ENCODE results near the gene MOK.
A peak's percentile ranks its signal among the peaks of the same experiment; 100 is the strongest.
"Not testable (repeated sequence)": the region's sequence is repeated elsewhere in the genome, so short reads cannot be mapped to it uniquely, and the experiment has no call there.

The MOK gene, protein sequence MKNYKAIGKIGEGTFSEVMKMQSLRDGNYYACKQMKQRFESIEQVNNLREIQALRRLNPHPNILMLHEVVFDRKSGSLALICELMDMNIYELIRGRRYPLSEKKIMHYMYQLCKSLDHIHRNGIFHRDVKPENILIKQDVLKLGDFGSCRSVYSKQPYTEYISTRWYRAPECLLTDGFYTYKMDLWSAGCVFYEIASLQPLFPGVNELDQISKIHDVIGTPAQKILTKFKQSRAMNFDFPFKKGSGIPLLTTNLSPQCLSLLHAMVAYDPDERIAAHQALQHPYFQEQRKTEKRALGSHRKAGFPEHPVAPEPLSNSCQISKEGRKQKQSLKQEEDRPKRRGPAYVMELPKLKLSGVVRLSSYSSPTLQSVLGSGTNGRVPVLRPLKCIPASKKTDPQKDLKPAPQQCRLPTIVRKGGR

DNA sequence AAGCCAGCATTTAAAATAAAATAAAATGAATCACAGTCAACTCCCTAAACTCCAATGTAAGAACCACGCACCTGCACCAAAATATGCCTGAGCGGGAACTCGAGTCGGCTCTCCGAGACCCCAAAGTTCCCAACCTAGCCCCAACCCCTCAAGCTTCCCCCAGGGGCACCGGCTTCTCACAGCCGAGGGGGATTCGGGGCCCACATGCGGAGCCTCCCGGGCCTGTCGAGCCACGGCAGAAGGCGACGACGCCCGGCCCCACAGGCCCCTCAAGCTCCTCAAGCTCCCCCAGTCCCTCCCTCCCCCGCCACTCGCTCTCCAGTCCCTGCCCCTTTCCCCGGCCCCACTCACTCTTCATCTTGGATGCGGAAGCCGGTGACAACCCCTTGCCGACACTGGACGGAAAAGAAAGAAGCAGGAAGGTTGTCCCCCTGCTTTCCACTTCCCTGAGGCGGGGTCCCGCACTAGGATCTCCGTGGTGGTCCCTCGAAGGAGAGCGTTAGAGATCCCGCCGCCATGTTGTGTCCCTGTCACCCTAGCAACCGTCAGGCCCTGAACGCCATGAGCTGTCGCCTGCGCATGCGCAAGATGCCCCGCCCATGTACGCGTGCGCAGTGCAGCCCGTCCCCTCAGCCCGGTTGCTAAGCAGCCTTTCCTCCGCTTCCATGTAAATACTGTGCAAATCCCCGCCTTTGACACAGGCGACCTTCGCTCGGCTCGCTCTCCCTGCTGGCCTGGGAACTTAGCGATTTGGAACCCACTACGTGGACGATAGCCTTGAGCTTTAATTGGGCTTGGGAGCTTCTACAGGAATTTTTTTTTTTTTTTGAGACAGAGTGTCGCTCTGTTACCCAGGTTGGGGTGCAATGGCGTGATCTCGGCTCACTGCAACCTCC, at the start of gene MOK:
Gene MOK, minus strand, starts transcription at position 554 of the 896 bp plus-strand sequence. Its CDS starts 196 bp downstream, at position 358.
- peak; percentile 96 for DNase-seq

DNA sequence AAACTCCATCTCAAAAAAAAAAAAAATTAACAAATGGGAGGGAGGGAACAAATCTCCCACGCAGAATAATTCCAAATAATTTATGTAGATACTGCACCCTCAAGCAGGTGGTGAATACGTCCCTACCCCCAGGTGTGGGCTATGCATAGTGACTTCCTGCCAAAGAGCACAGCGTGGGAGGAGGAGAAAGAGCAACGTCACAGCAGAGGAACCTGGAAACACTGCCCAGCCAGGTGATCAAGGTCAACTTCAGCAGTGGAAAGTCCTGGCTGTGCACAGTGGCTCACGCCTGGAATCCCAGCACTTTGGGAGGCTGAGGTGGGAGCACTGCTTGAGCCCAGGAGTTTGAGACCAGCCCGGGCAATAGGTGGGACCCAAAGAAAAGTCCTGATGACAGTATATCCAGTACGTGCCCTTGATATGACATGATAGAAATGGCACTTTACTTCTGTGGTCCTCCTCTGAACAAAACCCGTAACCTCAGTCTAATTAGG, 48.2 kb upstream of the MOK start:
- no peak for DNase-seq

DNA sequence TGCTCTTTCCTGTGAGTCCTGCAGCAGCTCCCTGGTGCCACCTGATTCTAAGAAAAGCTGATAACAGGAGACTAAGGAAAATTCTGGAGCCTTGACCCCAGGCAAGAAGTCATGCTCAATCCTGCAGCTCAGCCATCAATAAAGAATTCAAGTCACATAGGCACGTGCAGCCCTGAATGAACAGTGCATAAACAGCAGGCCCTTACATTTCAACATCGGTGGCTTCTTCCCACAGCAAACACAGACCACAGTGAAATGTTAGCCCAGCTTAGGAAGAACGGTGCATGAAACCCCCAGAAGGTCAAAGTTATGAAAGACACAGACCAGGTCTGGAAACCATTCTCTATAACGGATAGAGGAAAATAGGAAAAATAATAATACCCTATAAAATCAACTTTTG, 47.2 kb upstream of the MOK start:
- DNase-seq = no peak

DNA sequence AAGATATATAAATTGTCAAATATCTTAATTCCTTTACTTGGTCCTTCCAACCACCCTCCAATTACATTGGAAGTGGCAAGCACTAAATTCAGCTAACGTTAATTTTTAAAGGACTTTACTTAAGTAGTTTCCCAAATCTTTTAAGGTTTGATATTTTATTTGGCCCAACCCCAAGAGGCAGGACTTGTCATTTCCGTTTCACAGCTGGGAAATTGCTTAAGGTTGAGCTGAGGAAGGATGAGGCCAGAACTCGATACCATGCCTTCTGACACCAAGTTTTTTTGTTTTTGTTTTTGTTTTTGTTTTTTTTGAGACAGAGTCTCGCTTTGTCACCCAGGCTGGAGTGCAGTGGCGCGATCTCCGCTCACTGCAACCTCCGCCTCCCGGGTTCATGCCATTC, 46.6 kb upstream of the MOK start:
- not testable (repeated sequence) for DNase-seq

DNA sequence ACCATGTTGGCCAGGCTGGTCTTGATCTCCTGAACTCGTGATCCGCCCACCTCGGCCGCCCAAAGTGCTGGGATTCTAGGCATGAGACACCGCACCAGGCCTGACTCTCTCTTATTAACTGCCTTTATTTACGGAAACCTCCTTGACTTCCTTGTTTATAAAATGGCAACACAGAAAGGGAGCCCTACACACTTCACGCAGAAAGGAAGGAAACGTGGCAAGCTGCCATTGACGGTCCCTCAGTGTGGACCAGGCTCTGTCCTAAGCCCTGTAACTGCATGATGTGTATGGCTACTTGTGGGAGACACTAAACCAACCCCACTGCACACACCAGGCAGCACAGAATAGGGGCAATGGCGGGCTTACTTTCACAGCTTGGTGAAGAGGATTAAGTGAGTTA, 46.1 kb upstream of the MOK start:
- DNase-seq = no peak

DNA sequence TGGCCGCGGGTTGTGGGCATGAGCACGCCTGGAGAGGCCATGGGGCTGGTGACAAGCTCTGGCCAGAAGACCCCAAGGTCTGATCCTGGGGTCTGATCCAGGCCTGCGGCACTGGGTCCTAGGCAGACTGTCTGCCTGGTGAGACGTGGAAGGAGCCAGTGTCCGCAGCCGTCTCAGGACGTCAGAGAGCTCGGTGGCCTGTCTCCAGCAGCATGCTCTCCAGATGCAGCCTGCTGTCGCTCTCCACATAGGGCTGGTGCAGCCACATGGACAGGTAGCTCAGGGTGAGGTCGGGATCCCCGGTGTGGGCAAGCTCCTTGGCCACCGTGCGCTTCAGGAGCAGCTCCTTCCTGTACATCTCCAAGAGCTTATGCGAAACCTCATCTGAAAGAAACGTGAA, 43.4 kb upstream of the MOK start:
- DNase-seq = no peak

DNA sequence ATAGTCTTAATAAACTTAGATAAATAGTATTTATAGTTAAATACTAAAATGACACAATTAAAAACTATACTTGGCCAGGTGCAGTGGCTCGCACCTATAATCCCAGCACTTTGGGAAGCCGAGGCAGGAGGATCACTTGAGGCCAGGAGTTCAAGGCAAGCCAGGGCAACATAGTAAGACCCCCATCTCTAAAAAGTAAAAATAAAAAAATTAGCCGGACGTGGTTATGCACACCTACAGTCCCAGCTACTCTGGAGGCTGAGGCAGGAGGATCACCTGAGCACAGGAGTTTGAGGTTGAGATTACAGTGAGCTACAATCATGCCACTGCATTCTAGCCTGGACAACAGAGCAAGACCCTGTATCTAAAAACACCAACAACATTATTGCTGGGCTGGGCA, 41.7 kb upstream of the MOK start:
- no peak for DNase-seq

DNA sequence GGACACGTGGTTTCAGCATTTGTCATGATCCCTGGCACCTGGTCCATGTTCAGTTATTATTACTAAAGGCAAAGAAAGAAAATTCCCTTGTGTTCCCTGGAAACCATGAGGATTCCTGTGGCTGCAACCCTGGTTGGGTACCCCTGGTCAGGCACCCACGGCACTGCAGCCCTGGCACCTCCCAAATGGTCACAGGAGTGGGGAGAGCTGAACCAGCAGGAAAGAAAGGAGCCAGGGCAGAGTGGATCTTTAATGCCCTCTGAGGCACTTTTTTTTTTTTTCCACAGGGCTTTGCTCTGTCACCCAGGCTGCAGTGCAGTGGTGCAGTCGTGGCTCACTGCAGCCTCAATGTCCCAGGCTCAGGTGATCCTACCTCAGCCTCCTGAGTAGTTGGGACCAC, 40.3 kb upstream of the MOK start:
- no peak for DNase-seq

DNA sequence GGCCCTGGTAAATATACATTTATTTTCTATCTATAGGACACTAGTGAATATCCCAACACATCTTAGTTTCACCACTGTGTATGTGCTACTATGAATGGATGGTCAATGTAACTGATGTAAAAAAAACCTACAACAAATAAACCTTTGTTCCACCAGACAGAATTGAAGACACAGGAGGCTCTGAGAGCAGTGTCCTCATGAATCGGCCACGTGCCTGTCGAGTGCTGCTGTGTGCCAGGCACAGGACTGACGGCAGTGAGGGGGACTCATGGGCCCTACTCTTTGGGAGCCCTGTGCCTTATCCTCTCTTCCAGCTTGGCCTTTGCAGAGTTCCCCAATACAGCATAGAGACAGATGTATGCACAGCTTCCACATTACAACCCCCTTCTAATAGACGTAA, 39.5 kb upstream of the MOK start:
- no peak for DNase-seq

DNA sequence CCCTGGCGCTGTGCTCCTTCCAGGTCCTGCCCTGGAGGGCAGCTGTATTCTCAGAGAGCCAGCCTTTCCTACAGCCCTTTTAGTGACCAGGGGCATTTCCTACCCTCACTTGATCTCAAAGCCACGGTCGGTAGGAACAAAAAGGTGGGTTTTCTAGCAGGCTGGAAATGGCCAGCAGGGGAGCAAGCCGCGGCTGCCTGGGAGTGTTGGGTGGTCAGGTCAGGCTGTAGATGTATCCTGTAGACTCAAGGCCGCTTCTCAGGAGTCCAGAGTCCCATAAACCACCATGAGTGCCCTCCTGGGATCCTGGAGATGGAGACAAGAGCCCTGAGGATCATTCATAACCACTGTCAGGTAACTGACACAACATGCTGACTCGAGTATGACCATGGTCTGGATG, 39.1 kb upstream of the MOK start:
- no peak for DNase-seq

DNA sequence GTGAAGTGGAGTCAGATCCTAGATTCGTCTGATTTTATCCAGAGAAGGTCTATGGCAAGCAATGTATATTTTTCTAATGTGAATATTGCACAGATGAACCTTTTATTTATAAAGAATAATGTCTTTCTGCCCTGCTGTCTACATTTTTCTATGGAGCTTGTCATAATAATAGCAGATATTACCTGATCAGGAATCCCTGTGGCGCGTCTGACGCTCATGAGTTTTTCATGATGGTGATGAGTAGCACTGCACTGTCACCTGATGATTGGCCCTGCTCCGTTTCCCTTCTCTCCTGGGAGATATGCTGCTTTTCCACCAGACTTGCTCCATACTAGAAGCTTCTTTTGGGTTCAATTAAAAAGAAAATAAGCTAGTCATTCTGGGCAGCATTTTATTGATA, 37.3 kb upstream of the MOK start:
- no peak for DNase-seq

DNA sequence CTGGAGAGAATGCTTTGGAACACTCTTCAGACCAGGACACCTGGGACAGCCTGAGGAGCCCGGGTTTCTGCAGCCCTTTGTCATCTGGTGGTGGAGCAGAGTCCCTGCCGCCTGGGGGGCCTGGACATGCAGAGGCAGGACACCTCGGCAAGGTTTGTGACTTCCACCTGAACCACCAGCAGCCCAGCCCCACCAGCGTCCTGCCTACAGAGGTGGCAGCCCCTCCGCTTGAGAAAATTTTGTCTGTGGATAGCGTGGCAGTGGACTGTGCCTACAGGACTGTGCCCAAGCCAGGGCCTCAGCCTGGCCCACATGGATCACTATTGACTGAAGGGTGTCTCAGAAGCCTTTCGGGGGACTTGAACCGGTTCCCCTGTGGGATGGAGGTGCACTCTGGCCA, 36.6 kb upstream of the MOK start:
- no peak for DNase-seq

DNA sequence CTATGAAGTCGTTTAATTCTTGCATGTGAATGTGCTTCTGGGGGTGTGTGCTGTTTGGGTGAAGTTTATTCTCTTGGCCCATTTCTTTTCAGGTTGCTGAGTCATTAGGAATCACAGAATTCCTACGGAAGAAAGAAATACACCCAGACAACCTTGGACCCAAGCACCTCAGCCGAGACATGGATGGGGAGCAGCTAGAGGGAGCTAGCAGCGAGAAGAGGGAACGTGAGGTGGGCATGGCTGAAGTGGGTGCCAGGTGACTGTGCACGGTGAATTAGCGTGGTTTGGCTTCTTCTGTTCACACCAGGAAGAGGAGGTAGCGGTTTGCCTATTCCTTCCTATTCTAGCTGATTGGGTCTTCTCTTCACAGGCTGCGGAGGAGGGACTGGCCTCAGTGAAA, 33.8 kb upstream of the MOK start:
- DNase-seq = no peak

DNA sequence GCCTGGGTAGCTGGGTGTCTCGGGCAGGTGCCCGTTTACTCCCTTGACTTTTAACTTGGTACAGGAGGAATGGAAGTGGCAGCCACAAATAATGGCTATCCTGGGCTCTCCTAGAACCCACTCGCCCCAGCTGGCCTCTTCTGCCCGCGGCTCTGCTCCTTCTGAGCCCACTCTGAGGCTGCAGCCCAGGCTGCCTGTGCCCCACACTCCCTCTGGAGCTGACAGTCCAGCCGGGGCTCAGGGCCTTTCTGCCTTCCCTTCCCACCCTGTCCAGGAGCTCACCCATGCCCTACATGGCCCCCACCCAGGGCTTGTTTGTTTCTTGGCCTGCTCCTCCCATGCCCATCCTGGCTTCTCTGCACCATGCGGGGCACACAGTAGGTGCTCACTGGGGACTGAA, 30.2 kb upstream of the MOK start:
- DNase-seq = no peak

DNA sequence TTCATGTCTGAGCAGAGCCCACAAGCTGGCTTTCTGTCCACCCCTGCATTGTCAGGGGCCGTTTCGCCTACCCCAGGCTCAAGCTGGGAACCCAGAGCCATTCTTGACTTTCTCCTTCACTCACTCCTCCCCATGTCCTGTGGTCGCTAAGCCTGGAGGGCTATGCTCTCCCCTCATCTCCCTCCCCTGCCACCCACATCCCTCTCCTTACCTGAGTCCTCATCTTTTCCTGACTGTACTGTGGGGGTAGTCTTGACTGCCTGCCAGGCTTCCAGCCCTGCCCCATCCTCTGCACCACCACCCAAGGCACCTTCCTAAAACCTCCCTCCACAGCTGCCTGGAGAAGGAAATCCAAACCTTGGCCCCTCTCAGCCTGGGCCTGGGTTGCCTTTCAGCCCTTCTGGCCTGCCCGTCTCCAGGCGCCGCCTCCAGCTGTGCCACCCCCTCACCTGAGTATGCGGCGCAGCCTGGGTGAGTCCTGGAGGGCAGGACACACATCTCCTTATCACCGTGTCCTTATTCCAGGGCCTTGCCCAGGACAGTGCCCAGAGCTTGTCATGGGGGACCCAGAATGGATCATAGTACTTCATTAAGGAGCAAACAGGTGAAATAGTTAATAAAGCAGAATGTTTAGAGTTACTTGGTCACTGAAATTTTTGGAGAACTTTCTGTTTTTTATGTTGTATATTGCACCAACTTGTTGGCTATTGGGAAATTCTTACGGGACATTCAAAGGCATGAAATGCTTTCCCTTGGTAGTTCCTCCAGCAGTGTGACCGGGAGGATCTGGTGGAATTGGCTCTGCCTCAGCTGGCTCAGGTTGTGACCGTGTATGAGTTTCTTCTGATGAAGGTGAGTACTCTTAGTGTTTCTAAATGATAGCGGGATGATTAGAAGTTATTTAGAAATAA, 29.1 kb upstream of the MOK start:
- no peak for DNase-seq

DNA sequence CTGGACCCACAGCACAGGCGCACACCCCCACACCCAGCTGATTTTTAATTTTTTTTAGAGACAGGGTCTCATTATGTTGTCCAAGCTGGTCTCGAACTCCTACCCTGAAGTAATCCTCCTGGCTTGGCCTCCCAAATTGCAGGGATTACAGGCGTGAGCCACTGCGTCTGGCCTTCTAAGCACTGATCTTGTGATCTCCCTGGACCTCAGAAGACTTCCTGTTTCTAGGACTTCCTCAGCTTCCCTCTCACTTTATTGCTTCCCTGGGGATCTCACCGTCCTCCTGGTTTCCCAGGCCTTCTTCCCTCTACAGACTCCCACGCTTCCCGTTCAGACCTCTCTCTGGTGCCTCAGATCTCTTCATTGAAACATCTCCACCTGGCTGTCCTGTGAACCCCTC, 28.4 kb upstream of the MOK start:
- DNase-seq = no peak

DNA sequence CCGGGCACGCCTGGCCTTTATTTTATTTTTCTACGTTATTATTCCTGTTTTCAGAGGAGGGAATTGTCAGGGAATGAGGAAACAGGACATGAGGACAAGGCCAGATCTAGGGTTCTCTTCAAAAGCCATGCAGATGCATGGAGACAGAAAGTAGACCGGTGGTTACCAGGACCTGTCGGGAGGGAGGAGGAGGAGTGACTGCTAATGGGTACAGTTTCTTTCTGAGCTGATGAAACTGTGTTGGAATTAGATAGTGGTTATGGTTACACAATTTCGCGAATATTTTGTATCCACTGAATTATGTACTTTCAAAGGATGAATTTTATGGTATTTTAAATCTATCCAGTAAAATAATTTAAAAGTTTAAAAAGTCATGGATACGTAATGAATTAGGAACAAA, 25.8 kb upstream of the MOK start:
- DNase-seq = no peak

DNA sequence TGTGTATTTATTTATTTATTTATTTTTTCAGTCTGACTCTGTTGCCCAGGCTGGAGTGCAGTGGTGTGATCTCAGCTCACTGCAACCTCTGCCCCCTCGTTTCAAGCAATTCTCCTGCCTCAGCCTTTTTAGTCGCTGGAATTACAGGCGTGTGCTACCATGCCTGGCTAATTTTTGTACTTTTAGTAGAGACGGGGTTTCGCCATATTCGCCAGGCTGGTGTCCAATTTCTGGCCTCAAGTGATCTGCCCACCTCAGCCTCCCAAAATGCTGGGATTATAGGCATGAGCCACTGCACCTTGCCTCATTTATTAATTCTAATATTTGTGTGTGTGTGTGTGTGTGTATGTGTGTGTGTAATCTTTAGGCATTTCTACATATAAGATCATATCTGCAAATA, 24.4 kb upstream of the MOK start:
- not testable (repeated sequence) for DNase-seq

DNA sequence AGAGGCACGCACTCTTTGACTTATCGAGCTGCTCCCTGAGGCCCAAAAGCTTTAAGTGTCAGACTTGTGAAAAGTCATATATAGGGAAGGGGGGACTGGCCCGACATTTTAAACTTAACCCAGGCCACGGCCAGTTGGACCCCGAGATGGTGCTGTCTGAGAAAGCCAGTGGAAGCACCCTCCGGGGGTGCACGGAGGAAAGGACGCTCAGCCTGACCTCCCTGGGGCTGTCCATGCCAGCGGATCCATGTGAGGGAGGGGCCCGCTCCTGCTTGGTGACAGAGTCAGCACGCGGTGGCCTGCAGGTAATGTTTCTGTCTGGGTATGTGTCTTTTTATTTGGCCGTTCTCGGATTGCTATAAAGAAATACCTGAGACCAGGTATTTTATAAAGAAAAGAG, 21.6 kb upstream of the MOK start:
- no peak for DNase-seq

DNA sequence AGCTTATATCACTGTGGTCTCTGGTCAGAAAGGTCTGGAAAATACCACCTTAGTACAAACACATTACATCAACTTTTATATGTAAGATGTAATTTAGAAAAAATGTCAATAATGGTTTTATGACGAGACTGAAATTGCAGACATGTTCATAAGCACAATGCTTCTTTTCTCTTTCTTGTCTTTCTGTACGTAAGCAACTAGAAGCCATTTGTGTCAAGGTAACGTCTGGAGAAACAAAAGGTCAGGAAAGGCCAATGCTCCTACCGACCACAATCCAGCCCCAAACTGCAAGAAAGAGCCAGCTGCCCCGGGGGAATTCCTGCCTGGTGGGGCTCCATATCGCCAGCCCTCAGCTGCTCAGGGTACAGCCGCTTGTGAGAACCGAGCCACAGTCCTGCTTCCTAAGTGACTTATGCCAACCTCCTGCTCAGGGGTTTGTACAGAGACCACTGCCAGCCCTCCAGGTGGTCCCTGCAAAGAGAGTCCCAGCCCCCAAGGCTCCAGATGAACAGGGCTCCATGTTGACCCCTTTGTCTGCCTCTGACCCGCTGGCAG, 20.9 kb upstream of the MOK start:
- no peak for DNase-seq

DNA sequence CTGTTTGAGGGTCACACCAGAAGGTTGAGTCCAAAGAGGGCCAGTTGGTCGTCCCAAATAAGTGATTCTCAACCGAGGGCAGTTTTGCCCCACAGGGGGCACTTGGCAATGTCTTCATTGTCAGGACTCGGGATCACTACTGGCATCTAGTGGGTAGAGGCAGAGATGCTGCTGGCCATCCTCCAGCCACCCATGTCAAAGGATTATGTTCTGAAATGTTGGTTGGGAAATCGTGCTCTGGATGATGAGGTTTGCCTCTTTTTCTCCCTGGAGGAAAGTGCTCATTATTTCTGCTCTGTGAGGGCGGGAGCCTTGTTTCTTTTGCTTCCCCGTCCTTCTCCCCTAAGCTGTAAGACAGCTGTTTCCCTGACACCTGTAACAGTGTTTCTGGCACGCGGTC, 18.1 kb upstream of the MOK start:
- peak; percentile 68 for DNase-seq

All from NCI-H69 (cell line).